Stimulated activated CD8-positive, alpha-beta memory T cell treated with anti-CD3 and anti-CD28 coated beads, Interleukin-15, amount 100 ng/mL, for 4 hours (primary cell): ENCODE results near the gene HEPN1.
A peak's percentile ranks its signal among the peaks of the same experiment; 100 is the strongest.

Source experiments
- DNase-seq, 2 donors: peaks; one replicate each; pipeline ENCODE4 v3.0.0-alpha.2; 2020; ENCODE audit warnings: low read depth in 2 of 2

Gene HEPN1

GRCh38 chr11:124918950-124919349, at the start of gene HEPN1:
TSS of gene HEPN1 (plus strand) at chr11:124919250.
- no peak for DNase-seq

GRCh38 chr11:124869331-124869730, 49.7 kb upstream of the HEPN1 start:
- no peak for DNase-seq

GRCh38 chr11:124869856-124870387, 49.1 kb upstream of the HEPN1 start:
- no peak for DNase-seq

GRCh38 chr11:124870430-124870829, 48.6 kb upstream of the HEPN1 start:
- DNase-seq: no peak

GRCh38 chr11:124872280-124872679, 46.8 kb upstream of the HEPN1 start:
- DNase-seq: no peak

- DNase-seq: no peak
These were observed 46.3 kb upstream of the HEPN1 start for GRCh38 chr11:124872741-124873140.

GRCh38 chr11:124873951-124874350, 45.1 kb upstream of the HEPN1 start:
- DNase-seq: no peak

GRCh38 chr11:124874571-124875255, 44.3 kb upstream of the HEPN1 start:
- no peak for DNase-seq

- no peak for DNase-seq
These were observed 43.6 kb upstream of the HEPN1 start for GRCh38 chr11:124875401-124875800.

- DNase-seq: peak; percentile 59 to 70
These were observed 42.9 kb upstream of the HEPN1 start for GRCh38 chr11:124875943-124876817.

- DNase-seq: no peak
These were observed 42.0 kb upstream of the HEPN1 start for GRCh38 chr11:124876818-124877630.

GRCh38 chr11:124877631-124877909, 41.5 kb upstream of the HEPN1 start:
- DNase-seq: no peak

- no peak for DNase-seq
These were observed 40.9 kb upstream of the HEPN1 start for GRCh38 chr11:124877910-124878758.

- DNase-seq: no peak
These were observed 40.1 kb upstream of the HEPN1 start for GRCh38 chr11:124878759-124879492.

GRCh38 chr11:124879493-124880289, 39.4 kb upstream of the HEPN1 start:
- DNase-seq: no peak

GRCh38 chr11:124880290-124880611, 38.8 kb upstream of the HEPN1 start:
- DNase-seq: no peak

- DNase-seq: no peak
These were observed 38.1 kb upstream of the HEPN1 start for GRCh38 chr11:124880958-124881357.

GRCh38 chr11:124882339-124883071, 36.5 kb upstream of the HEPN1 start:
- DNase-seq: no peak

GRCh38 chr11:124884340-124884739, 34.7 kb upstream of the HEPN1 start:
- DNase-seq: no peak
